BE2C (cell line): Measurements from ENCODE around the gene CDH13.

ENCODE experiments used
- DNase-seq: peaks from one replicate; pipeline ENCODE4 v3.0.0-alpha.2; 2020
- H3K27me3 ChIP-seq: fragments of 250-450 bp; sonication (Bioruptor Pico); 2 replicates; pipeline ENCODE4 v1.5.1; 2020; ENCODE audit warnings: mild to moderate bottlenecking
- H3K36me3 ChIP-seq: fragments of 250-450 bp; sonication (Bioruptor Pico); 2 replicates; pipeline ENCODE4 v1.5.1; 2020; ENCODE audit warnings: mild to moderate bottlenecking
- H3K4me1 ChIP-seq: fragments of 250-450 bp; sonication (Bioruptor Pico); 2 replicates; pipeline ENCODE4 v1.5.1; 2020
- H3K4me3 ChIP-seq: 2 replicates; pipeline ENCODE4 v1.5.1; 2011; ENCODE audit warnings: low read depth, low read length
- H3K9me3 ChIP-seq: fragments of 250-450 bp; sonication (Bioruptor Pico); 2 replicates; pipeline ENCODE4 v1.5.1; 2020
- TF ChIP-seq, protein P1 (sequence below): IDR thresholded peaks from 2 replicates; pipeline ENCODE4 v1.5.1; 2012; ENCODE audit warnings: mild to moderate bottlenecking, low read depth, low read length

CDH13 gene

DNA sequence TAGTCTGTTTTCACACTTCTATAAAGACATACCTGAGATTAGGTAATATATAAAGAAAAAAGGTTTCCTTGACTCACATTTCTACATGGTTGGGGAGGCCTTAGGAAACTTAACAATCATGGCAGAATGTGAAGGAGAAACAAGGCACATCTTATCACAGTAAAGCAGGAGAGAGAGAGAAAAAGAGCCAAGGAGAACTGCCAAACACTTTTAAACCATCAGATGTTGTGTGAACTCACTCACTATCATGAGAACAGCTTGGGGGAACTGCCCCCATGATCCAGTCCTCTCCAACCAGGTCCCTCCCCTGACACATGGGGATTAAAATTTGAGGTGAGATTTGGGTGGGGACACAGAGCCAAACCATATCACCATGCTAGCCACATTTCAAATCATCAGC, 547.9 kb downstream of the CDH13 start:
- Histone ChIP-seq H3K4me1 (no peaks in the 10 kb centered on the region), H3K36me3 (no peaks in the 10 kb centered on the region), H3K9me3 (no peaks in the 10 kb centered on the region; the same call in 1 of the 2 replicates), H3K27me3 (no peaks in the 10 kb centered on the region), H3K4me3 (no peak overlapping the region)
- TF ChIP-seq, protein P1, sequence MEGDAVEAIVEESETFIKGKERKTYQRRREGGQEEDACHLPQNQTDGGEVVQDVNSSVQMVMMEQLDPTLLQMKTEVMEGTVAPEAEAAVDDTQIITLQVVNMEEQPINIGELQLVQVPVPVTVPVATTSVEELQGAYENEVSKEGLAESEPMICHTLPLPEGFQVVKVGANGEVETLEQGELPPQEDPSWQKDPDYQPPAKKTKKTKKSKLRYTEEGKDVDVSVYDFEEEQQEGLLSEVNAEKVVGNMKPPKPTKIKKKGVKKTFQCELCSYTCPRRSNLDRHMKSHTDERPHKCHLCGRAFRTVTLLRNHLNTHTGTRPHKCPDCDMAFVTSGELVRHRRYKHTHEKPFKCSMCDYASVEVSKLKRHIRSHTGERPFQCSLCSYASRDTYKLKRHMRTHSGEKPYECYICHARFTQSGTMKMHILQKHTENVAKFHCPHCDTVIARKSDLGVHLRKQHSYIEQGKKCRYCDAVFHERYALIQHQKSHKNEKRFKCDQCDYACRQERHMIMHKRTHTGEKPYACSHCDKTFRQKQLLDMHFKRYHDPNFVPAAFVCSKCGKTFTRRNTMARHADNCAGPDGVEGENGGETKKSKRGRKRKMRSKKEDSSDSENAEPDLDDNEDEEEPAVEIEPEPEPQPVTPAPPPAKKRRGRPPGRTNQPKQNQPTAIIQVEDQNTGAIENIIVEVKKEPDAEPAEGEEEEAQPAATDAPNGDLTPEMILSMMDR = no peak
- DNase-seq = no peak

DNA sequence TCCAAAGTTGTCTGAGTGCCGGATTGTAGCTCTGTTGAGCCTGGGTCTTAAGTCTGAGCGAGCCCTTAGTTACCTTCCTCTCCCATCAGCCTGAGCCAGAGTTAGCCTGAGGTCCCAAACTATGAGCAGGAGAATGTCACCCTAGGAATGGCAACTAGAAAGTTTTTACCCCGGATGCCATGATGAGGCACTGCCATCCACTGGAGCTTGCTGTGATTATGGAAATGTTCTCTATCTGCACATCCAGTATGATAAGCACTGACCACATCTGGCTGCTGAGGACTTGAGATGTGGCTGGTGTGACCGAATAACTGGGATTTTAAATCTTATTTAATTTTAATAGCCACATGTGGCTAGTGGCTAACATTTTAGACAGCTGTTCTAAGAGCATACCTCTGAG, 550.0 kb downstream of the CDH13 start:
- H3K36me3 ChIP-seq = no peaks in the 10 kb centered on the region
- H3K27me3 ChIP-seq = no peaks in the 10 kb centered on the region
- no peak for DNase-seq
- TF ChIP-seq, protein P1 = no peak
- no peaks in the 10 kb centered on the region; the same call in 1 of the 2 replicates for H3K9me3 ChIP-seq
- no peak overlapping the region for H3K4me3 ChIP-seq
- no peaks in the 10 kb centered on the region for H3K4me1 ChIP-seq

DNA sequence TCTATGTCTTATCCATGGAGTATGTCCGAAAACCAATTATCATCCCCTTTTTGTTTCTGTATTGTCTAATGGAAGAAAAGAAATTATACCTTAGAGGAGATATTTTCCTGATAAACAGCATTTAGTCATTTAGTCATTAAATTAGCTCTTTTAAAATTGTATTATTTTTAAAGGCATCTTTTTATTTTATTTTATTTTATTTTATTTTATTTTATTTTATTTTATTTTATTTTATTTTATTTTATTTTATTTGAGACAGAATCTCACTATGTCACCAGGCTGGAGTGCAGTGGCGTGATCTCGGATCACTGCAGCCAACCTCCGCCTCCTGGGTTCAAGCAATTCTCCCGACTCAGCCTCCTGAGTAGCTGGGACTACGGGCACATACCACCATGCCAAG, 559.1 kb downstream of the CDH13 start:
- Histone ChIP-seq H3K36me3 (no peaks in the 10 kb centered on the region), H3K4me1 (no peaks in the 10 kb centered on the region), H3K9me3 (no peaks in the 10 kb centered on the region; the same call in 1 of the 2 replicates), H3K27me3 (no peaks in the 10 kb centered on the region), H3K4me3 (no peak overlapping the region)
- TF ChIP-seq, protein P1 = no peak
- DNase-seq = no peak

DNA sequence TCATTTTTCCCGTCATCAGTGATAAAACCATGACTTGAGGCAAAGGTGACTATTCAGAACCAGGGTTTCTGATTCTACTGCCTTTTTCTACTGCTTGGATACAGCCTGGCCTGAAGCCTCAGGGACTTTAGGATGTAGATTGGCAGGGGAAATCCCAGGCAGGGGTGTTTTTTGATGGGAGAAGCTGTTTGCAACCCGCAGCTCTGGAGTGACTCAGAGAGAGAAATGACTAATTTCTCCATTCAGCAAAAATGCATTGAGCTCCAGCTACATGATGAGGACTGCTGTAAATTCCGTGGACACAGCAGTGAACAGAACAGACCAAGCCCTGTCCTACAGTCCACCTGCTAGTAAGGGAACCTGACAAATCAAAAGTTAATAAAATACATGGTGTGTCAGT, 560.6 kb downstream of the CDH13 start:
- Histone ChIP-seq H3K27me3 (no peaks in the 10 kb centered on the region), H3K9me3 (no peaks in the 10 kb centered on the region; the same call in 1 of the 2 replicates), H3K4me3 (no peak overlapping the region), H3K4me1 (no peaks in the 10 kb centered on the region), H3K36me3 (no peaks in the 10 kb centered on the region)
- TF ChIP-seq, protein P1 = no peak
- DNase-seq = no peak

DNA sequence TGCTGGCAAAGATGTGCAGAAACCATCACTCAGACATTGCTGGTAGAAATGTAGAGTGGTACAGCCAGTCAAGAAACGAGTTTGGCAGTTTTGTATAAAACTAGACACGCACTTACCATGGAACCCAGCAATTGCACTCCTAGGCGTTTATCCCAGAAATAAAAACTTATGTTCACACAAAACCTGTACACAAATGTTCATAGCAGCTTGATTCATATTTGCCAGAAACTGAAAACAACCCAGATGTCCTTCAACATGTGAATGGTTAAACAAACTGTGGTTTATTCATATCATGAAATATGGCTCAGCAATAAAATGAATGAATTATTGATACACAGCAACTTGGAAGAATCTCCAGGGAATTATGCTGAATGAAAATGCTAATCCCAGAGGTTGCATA, 570.0 kb downstream of the CDH13 start:
- H3K36me3 ChIP-seq = no peaks in the 10 kb centered on the region
- no peak overlapping the region for H3K4me3 ChIP-seq
- no peaks in the 10 kb centered on the region for H3K27me3 ChIP-seq
- DNase-seq = no peak
- no peaks in the 10 kb centered on the region for H3K4me1 ChIP-seq
- TF ChIP-seq, protein P1 = no peak
- no peaks in the 10 kb centered on the region for H3K9me3 ChIP-seq

DNA sequence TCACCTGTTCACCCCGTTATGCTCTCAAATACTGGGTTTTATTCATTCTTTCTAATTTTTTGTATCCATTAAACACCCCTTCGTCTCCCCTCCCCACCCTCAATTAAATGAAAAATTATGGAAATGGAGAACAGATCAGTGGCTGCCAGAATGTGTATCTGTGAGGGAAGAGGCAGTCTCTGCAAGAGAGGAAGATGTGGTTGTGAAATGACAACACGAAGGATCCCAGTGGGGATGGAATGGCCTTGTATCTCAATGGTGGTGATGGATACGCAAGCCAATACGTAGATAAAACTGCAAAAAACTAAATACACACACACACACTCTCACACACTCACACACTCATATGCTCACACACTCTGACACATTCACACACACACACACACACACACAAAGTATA, 570.7 kb downstream of the CDH13 start:
- Histone ChIP-seq H3K36me3 (no peaks in the 10 kb centered on the region), H3K4me3 (no peak overlapping the region), H3K9me3 (no peaks in the 10 kb centered on the region), H3K27me3 (no peaks in the 10 kb centered on the region), H3K4me1 (no peaks in the 10 kb centered on the region)
- TF ChIP-seq, protein P1 = no peak
- DNase-seq = no peak
